Thoracic aorta (tissue), 2 donors: Measurements from ENCODE around the gene CCR7. TPM values are rescaled to one million over a fixed set of nuclear protein-coding genes. Genes with fewer than 3 reads are reported as not detected.

Experiments used
- ATAC-seq: fragments of 150-250 bp; one replicate; pipeline ENCODE4 v1.8.0; 2017; ENCODE audit warnings: low read depth; ENCODE audit not compliant: insufficient number of reproducible peaks, low FRiP score
- DNase-seq: peaks from one replicate; pipeline ENCODE4 v3.0.0-alpha.2; 2020; ENCODE audit warnings: low spot score
- H3K27ac ChIP-seq, 2 donors: fragments of 200-600 bp; sonication (generic); 1 replicate in 1 of 2; 2 replicates in 1 of 2; pipeline ENCODE4 v1.5.1; 2016; ENCODE audit warnings: mild to moderate bottlenecking in 2 of 2, moderate library complexity in 2 of 2
- H3K27me3 ChIP-seq: fragments of 200-600 bp; sonication (generic); replicated peaks from 2 replicates; pipeline ENCODE4 v1.6.0; 2016; ENCODE audit warnings: mild to moderate bottlenecking; ENCODE audit not compliant: insufficient read depth
- H3K36me3 ChIP-seq: fragments of 200-600 bp; sonication (generic); one replicate; pipeline ENCODE4 v1.5.1; 2016
- H3K4me1 ChIP-seq, 2 donors: fragments of 200-600 bp; sonication (generic); 1 replicate in 1 of 2; 2 replicates in 1 of 2; pipeline versions ENCODE4 v1.5.1 to v1.6.0; 2016; ENCODE audit warnings: low read depth in 2 of 2, mild to moderate bottlenecking in 1 of 2; ENCODE audit not compliant: control insufficient read depth in 1 of 2
- H3K4me3 ChIP-seq: fragments of 200-600 bp; sonication (generic); 2 replicates; pipeline ENCODE4 v1.5.1; 2016; ENCODE audit warnings: mild to moderate bottlenecking
- H3K9me3 ChIP-seq: fragments of 200-600 bp; sonication (generic); 2 replicates; pipeline ENCODE4 v1.5.1; 2016
- total RNA-seq, 2 donors: library from RNA; depleted of rRNA; stranded (reverse); fragments of >200 nt; gene quantifications; one replicate each; pipeline versions ENCODE4 v1.1.0 to v1.2.3, GENCODE V29; 2016
- TF ChIP-seq, protein P1 (sequence below): fragments of 200-600 bp; sonication (generic); IDR thresholded peaks from one replicate; pipeline ENCODE4 v1.5.1; 2019; ENCODE audit warnings: antibody characterized with exemption

CCR7 gene
- total RNA-seq, 2 donors from 2014 or later, result not detected

- H3K4me3 ChIP-seq, result no peak overlapping the region
These were observed 50.3 kb downstream of the CCR7 start for GRCh38 chr17:40515011-40515410.

DNA sequence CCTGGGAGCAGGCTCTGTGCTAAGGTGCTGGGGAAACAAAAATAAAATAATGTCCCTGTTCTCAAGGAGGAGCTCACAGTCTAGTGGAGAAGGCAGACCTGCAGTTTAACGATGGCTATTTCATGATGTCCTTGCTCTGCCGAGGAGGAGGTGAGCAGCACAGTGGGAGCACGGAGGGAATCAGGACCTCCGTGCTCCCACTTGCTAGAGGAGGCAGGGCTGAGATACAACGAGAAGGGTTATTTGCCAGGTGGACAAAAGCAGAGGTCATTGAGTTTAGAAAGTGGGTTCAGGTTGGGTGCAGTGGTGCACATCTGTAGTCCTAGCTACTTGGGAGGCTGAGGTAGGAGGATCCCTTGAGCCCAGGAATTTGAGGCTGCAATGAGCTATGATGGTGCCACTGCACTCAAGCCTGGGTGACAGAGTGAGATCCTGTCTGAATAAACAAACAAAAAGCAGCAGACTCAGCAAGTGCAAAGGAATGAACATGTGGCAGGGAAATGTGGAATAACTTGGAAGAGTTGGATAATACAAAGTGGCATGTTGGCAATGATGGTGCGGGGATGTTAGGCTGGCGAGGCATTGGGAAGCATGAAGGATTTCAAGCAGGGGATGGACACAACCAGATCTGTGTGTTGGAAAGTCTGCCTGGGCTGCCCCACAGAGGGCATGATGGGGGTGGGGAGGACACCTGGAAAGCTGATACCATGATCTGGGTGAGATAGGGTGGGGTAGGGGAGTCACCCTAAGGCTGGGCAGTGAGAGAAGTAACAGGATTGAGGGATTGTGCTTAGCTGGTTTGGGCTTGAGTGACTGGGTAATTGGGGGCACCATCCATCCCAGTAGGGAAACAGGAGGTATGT is 51.0 kb downstream of the CCR7 start:
- ATAC-seq (no peak), DNase-seq (no peak)
- TF ChIP-seq, protein P1, sequence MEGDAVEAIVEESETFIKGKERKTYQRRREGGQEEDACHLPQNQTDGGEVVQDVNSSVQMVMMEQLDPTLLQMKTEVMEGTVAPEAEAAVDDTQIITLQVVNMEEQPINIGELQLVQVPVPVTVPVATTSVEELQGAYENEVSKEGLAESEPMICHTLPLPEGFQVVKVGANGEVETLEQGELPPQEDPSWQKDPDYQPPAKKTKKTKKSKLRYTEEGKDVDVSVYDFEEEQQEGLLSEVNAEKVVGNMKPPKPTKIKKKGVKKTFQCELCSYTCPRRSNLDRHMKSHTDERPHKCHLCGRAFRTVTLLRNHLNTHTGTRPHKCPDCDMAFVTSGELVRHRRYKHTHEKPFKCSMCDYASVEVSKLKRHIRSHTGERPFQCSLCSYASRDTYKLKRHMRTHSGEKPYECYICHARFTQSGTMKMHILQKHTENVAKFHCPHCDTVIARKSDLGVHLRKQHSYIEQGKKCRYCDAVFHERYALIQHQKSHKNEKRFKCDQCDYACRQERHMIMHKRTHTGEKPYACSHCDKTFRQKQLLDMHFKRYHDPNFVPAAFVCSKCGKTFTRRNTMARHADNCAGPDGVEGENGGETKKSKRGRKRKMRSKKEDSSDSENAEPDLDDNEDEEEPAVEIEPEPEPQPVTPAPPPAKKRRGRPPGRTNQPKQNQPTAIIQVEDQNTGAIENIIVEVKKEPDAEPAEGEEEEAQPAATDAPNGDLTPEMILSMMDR, result no peak
- Histone ChIP-seq H3K27ac (no peak overlapping the region), H3K4me1 (no peaks in the 10 kb centered on the region), H3K36me3 (no peaks in the 10 kb centered on the region), H3K9me3 (no peaks in the 10 kb centered on the region), H3K4me3 (no peak overlapping the region), H3K27me3 (no peaks in the 10 kb centered on the region)

More at GRCh38 chr17:40515011-40515410, 50.3 kb downstream of the CCR7 start:
- Histone ChIP-seq H3K27ac (no peak overlapping the region), H3K9me3 (no peaks in the 10 kb centered on the region), H3K36me3 (no peaks in the 10 kb centered on the region), H3K4me1 (no peaks in the 10 kb centered on the region), H3K27me3 (no peaks in the 10 kb centered on the region)
- TF ChIP-seq, protein P1, result no peak
- DNase-seq (no peak), ATAC-seq (no peak)

- DNase-seq, result no peak
- H3K27me3 ChIP-seq, result no peaks in the 10 kb centered on the region
- no peak for ATAC-seq
- H3K4me3 ChIP-seq, result no peak overlapping the region
- H3K27ac ChIP-seq, result no peak overlapping the region
- no peaks in the 10 kb centered on the region for H3K9me3 ChIP-seq
- H3K4me1 ChIP-seq, result no peaks in the 10 kb centered on the region
- TF ChIP-seq, protein P1, result no peak
- no peaks in the 10 kb centered on the region for H3K36me3 ChIP-seq
These were observed 53.5 kb downstream of the CCR7 start for GRCh38 chr17:40511667-40512220.

GRCh38 chr17:40511136-40511535 is 54.1 kb downstream of the CCR7 start:
- DNase-seq, result no peak
- Histone ChIP-seq H3K4me1 (no peaks in the 10 kb centered on the region), H3K9me3 (no peaks in the 10 kb centered on the region), H3K4me3 (no peak overlapping the region), H3K36me3 (no peaks in the 10 kb centered on the region), H3K27ac (no peak overlapping the region), H3K27me3 (no peaks in the 10 kb centered on the region)
- TF ChIP-seq, protein P1, result no peak
- ATAC-seq, result no peak

- no peak for ATAC-seq
- no peaks in the 10 kb centered on the region for H3K9me3 ChIP-seq
- no peak overlapping the region for H3K27ac ChIP-seq
- DNase-seq, result no peak
- no peaks in the 10 kb centered on the region for H3K36me3 ChIP-seq
- H3K4me1 ChIP-seq, result no peaks in the 10 kb centered on the region
- H3K27me3 ChIP-seq, result no peaks in the 10 kb centered on the region
- no peak overlapping the region for H3K4me3 ChIP-seq
- TF ChIP-seq, protein P1, result no peak
These were observed 55.0 kb downstream of the CCR7 start for GRCh38 chr17:40510328-40510648.
